CD4-positive, CD25-positive, alpha-beta regulatory T cell (primary cell): Measurements from ENCODE around the gene ATAD2B. TPM values are rescaled to one million over a fixed set of nuclear protein-coding genes. Genes with fewer than 3 reads are reported as not detected.

ENCODE experiments used
- ATAC-seq, 2 donors: fragments of 150-1000 bp; cut with Tn5 transposase; one replicate each; pipeline ENCODE4 v1.10.0; 2021; ENCODE audit warnings: low read depth in 2 of 2, moderate number of reproducible peaks in 2 of 2, moderate library complexity in 1 of 2
- DNase-seq, 3 donors: peaks; one replicate each; pipeline versions ENCODE4 v3.0.0 to v3.0.0-alpha.2; 2012 to 2022; ENCODE audit warnings: mixed read lengths in 1 of 3
- H3K27ac ChIP-seq: one replicate; pipeline ENCODE4 v1.7.0; 2013; ENCODE audit warnings: mild to moderate bottlenecking, low read length; ENCODE audit not compliant: insufficient read depth, poor library complexity, severe bottlenecking
- H3K27me3 ChIP-seq: one replicate; pipeline ENCODE4 v1.7.0; 2013; ENCODE audit warnings: low read length; ENCODE audit not compliant: control insufficient read depth, insufficient read depth
- H3K36me3 ChIP-seq: one replicate; pipeline ENCODE4 v1.7.0; 2013; ENCODE audit warnings: mild to moderate bottlenecking, low read length, moderate library complexity; ENCODE audit not compliant: control insufficient read depth, insufficient read depth
- H3K4me1 ChIP-seq: 2 replicates; pipeline ENCODE4 v1.7.0; 2013; ENCODE audit warnings: mild to moderate bottlenecking, low read length; ENCODE audit not compliant: insufficient read depth, control insufficient read depth, poor library complexity, severe bottlenecking
- H3K4me3 ChIP-seq: one replicate; pipeline ENCODE4 v1.7.0; 2013; ENCODE audit warnings: low read depth, mild to moderate bottlenecking, low read length, moderate library complexity
- H3K9me3 ChIP-seq, 2 experiments: 1 replicate in 1 of 2; 2 replicates in 1 of 2; pipeline ENCODE4 v1.7.0; 2013; ENCODE audit warnings: low read length in 2 of 2, mild to moderate bottlenecking in 1 of 2, moderate library complexity in 1 of 2; ENCODE audit not compliant: control insufficient read depth in 2 of 2
- H3K27ac Mint-ChIP-seq, 3 donors: one replicate each; pipeline ENCODE4 v1.8.0; 2020 to 2022; ENCODE audit warnings: mild to moderate bottlenecking in 3 of 3, mixed read lengths in 3 of 3, moderate library complexity in 2 of 3
- H3K27me3 Mint-ChIP-seq: one replicate; pipeline ENCODE4 v1.8.0; 2022; ENCODE audit warnings: mild to moderate bottlenecking, mixed read lengths
- H3K36me3 Mint-ChIP-seq: one replicate; pipeline ENCODE4 v1.8.0; 2020; ENCODE audit warnings: mixed read lengths
- H3K4me1 Mint-ChIP-seq, 4 donors: one replicate each; pipeline ENCODE4 v1.8.0; 2020 to 2022; ENCODE audit warnings: mixed read lengths in 4 of 4, mild to moderate bottlenecking in 1 of 4
- H3K4me3 Mint-ChIP-seq, 4 donors: one replicate each; pipeline ENCODE4 v1.8.0; 2020 to 2022; ENCODE audit warnings: mild to moderate bottlenecking in 4 of 4, mixed read lengths in 4 of 4, moderate library complexity in 3 of 4
- H3K9me3 Mint-ChIP-seq, 7 donors: one replicate each; pipeline ENCODE4 v1.8.0; 2020 to 2022; ENCODE audit warnings: mixed read lengths in 7 of 7, mild to moderate bottlenecking in 3 of 7, moderate library complexity in 2 of 7
- polyA plus RNA-seq, 4 donors: library from polyadenylated mRNA; unstranded; fragments of 300-500 nt; fragmentation: Illumina TruSeq; gene quantifications; one replicate each; pipeline ENCODE4 v1.2.3, GENCODE V29; 2021
- total RNA-seq: library from RNA; stranded (reverse); gene quantifications from one replicate; pipeline ENCODE4 v1.2.3, GENCODE V29; 2022

ATAD2B gene
- total and polyA plus RNA-seq, 5 donors from 2014 or later: 4.0 to 53.2 (median 8.2) TPM

- ATAC-seq (peak in 1 of 2 donors; percentile 28), DNase-seq (no peak)
- H3K27me3 ChIP-seq: no peaks in the 10 kb centered on the region
- H3K4me1 ChIP-seq: no peaks in the 10 kb centered on the region
- Mint-ChIP-seq H3K9me3 (peaks cover 0 to 2% (median 0%) of the 10 kb centered on the region in 7 donors), H3K4me3 (no peak overlapping the region), H3K4me1 (peaks cover 0 to 10% (median 4%) of the 10 kb centered on the region in 4 donors), H3K36me3 (peaks cover 35% of the 10 kb centered on the region), H3K27me3 (no peaks in the 10 kb centered on the region), H3K27ac (no peak overlapping the region)
- H3K36me3 ChIP-seq: peaks cover 13% of the 10 kb centered on the region
- H3K4me3 ChIP-seq: no peak overlapping the region
- no peak overlapping the region for H3K27ac ChIP-seq
- no peaks in the 10 kb centered on the region for H3K9me3 ChIP-seq
These were observed 90.9 kb downstream of the ATAD2B start for GRCh38 chr2:23835988-23836387.

GRCh38 chr2:23835423-23835822, 91.5 kb downstream of the ATAD2B start:
- H3K27ac Mint-ChIP-seq: peak overlapping the region in 1 of 3 donors; percentile 32
- Histone ChIP-seq H3K4me3 (no peak overlapping the region), H3K27me3 (no peaks in the 10 kb centered on the region), H3K36me3 (peaks cover 13% of the 10 kb centered on the region), H3K4me1 (no peaks in the 10 kb centered on the region), H3K9me3 (no peaks in the 10 kb centered on the region), H3K27ac (no peak overlapping the region)
- H3K36me3 Mint-ChIP-seq: peaks cover 30% of the 10 kb centered on the region
- H3K27me3 Mint-ChIP-seq: no peaks in the 10 kb centered on the region
- H3K4me3 Mint-ChIP-seq: no peak overlapping the region
- peaks cover 0 to 10% (median 4%) of the 10 kb centered on the region in 4 donors for H3K4me1 Mint-ChIP-seq
- no peak for ATAC-seq
- no peak for DNase-seq
- H3K9me3 Mint-ChIP-seq: no peaks in the 10 kb centered on the region

- no peak overlapping the region for H3K27ac Mint-ChIP-seq
- no peak overlapping the region for H3K4me3 Mint-ChIP-seq
- peaks cover 14% of the 10 kb centered on the region for H3K36me3 Mint-ChIP-seq
- Histone ChIP-seq H3K36me3 (peaks cover 22% of the 10 kb centered on the region), H3K27ac (no peak overlapping the region), H3K9me3 (no peaks in the 10 kb centered on the region), H3K27me3 (no peaks in the 10 kb centered on the region), H3K4me3 (no peak overlapping the region), H3K4me1 (no peaks in the 10 kb centered on the region)
- H3K9me3 Mint-ChIP-seq: no peaks in the 10 kb centered on the region
- no peak for DNase-seq
- ATAC-seq: no peak
- H3K4me1 Mint-ChIP-seq: peaks cover 0 to 8% (median 4%) of the 10 kb centered on the region in 4 donors
- no peaks in the 10 kb centered on the region for H3K27me3 Mint-ChIP-seq
These were observed 97.9 kb downstream of the ATAD2B start for GRCh38 chr2:23828986-23829385.

- no peak for ATAC-seq
- Mint-ChIP-seq H3K9me3 (no peaks in the 10 kb centered on the region), H3K4me3 (no peak overlapping the region), H3K27ac (peak overlapping the region in 2 of 3 donors; percentile 69 to 87), H3K4me1 (peaks cover 0 to 8% (median 4%) of the 10 kb centered on the region in 4 donors), H3K36me3 (peaks cover 14% of the 10 kb centered on the region), H3K27me3 (no peaks in the 10 kb centered on the region)
- no peak for DNase-seq
- no peaks in the 10 kb centered on the region for H3K4me1 ChIP-seq
- H3K36me3 ChIP-seq: peaks cover 23% of the 10 kb centered on the region
- no peaks in the 10 kb centered on the region for H3K9me3 ChIP-seq
- no peaks in the 10 kb centered on the region for H3K27me3 ChIP-seq
- H3K4me3 ChIP-seq: no peak overlapping the region
- H3K27ac ChIP-seq: peak overlapping the region; percentile 24
These were observed 98.5 kb downstream of the ATAD2B start for GRCh38 chr2:23828256-23828980.

DNA sequence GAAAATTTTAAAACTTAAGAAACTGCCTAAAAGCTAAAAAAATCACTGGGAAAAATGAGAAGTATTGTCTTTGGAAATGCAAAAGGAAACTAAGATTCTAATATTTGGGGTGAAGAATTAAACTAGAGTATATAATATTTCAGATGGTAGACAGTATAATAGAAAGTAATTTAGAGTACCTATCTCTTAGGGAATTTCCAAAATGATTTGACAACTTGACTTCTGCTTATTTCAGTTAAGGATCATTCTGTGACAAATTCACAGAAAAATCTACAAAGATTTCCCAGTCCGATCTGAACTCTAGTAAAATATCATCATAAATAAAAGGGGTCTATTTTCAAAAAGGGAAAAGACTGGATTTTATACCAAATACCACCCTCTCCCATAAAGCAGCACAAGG, 99.6 kb downstream of the ATAD2B start:
- ATAC-seq: no peak
- peaks cover 0 to 5% (median 4%) of the 10 kb centered on the region in 4 donors for H3K4me1 Mint-ChIP-seq
- no peaks in the 10 kb centered on the region for H3K9me3 Mint-ChIP-seq
- DNase-seq: no peak
- Histone ChIP-seq H3K27ac (no peak overlapping the region), H3K36me3 (peaks cover 28% of the 10 kb centered on the region), H3K4me1 (no peaks in the 10 kb centered on the region), H3K4me3 (no peak overlapping the region), H3K9me3 (no peaks in the 10 kb centered on the region), H3K27me3 (no peaks in the 10 kb centered on the region)
- H3K36me3 Mint-ChIP-seq: peaks cover 17% of the 10 kb centered on the region
- no peaks in the 10 kb centered on the region for H3K27me3 Mint-ChIP-seq
- H3K4me3 Mint-ChIP-seq: no peak overlapping the region
- peak overlapping the region in 2 of 3 donors; percentile 27 to 39 for H3K27ac Mint-ChIP-seq

DNA sequence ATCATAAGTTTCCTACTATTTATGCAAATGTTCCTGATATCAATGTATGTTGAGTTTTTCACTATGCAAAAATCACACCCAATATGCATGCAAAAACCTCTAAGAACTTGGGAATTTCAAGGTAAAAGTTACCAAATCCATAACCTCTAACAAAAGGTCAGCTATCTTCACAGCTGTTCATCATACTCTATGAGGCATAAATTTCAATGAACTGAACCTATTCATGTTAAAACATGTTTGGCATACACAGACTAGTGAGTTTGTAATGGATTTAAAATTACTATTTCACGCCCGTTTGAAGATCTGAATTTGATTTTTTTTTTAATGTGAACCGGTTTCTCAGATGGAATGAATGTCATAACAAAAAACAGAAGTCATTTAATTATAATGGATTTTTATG, 100.2 kb downstream of the ATAD2B start:
- no peak overlapping the region for H3K27ac ChIP-seq
- no peak for ATAC-seq
- H3K4me3 ChIP-seq: no peak overlapping the region
- no peaks in the 10 kb centered on the region for H3K9me3 ChIP-seq
- H3K27me3 ChIP-seq: no peaks in the 10 kb centered on the region
- Mint-ChIP-seq H3K9me3 (no peaks in the 10 kb centered on the region), H3K36me3 (peaks cover 17% of the 10 kb centered on the region), H3K4me3 (no peak overlapping the region), H3K27me3 (no peaks in the 10 kb centered on the region), H3K27ac (peak overlapping the region in 2 of 3 donors; percentile 27 to 39), H3K4me1 (peaks cover 0 to 5% (median 4%) of the 10 kb centered on the region in 4 donors)
- no peaks in the 10 kb centered on the region for H3K4me1 ChIP-seq
- DNase-seq: no peak
- peaks cover 33% of the 10 kb centered on the region for H3K36me3 ChIP-seq

DNA sequence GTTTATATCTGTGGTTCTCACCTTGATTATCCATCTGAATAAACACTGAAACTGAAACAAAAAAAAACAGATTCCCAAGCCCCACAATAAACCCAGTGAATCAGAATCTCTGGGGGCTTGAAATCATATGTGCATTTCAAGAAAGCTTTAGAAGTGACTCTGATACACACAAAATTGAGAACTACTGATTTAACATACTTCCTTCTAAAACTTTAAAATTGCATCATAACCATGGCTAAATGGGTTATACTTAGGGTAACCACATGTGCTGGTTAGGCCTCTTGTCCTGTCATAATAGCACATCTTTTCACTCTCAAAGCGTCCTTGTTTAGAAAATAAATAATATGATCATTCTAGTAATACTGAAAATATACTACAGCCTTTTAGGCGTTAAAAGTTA, 100.9 kb downstream of the ATAD2B start:
- Mint-ChIP-seq H3K4me3 (no peak overlapping the region), H3K9me3 (no peaks in the 10 kb centered on the region), H3K27me3 (no peaks in the 10 kb centered on the region), H3K36me3 (peaks cover 17% of the 10 kb centered on the region), H3K4me1 (peaks cover 0 to 5% (median 2%) of the 10 kb centered on the region in 4 donors), H3K27ac (no peak overlapping the region)
- H3K27ac ChIP-seq: no peak overlapping the region
- H3K36me3 ChIP-seq: peaks cover 34% of the 10 kb centered on the region
- H3K9me3 ChIP-seq: no peaks in the 10 kb centered on the region
- no peaks in the 10 kb centered on the region for H3K27me3 ChIP-seq
- no peak for ATAC-seq
- DNase-seq: no peak
- H3K4me1 ChIP-seq: no peaks in the 10 kb centered on the region
- H3K4me3 ChIP-seq: no peak overlapping the region

DNA sequence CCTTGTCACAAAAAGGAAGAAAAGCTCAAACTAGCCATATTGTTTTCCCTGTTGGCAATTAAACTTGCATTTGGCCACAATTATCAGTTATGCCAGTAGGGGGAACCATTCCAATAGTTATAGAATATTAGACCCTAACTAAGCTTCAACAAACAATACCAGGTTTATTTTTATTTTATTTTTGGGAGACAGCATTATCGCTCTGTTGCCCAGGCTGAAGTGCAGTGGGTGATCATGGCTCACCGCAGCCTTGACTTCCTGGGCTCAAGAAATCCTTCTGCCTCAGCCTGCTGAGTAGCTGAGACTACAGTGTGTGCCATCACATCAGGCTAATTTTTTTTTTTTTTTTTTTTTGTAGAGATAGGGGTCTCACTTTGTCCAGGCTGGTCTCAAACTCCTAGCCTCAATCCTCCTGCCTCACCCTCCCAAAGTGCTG, 102.1 kb downstream of the ATAD2B start:
- no peaks in the 10 kb centered on the region for H3K4me1 ChIP-seq
- H3K9me3 Mint-ChIP-seq: no peaks in the 10 kb centered on the region
- no peaks in the 10 kb centered on the region for H3K9me3 ChIP-seq
- H3K36me3 ChIP-seq: peaks cover 38% of the 10 kb centered on the region
- H3K27me3 Mint-ChIP-seq: no peaks in the 10 kb centered on the region
- no peak overlapping the region for H3K4me3 ChIP-seq
- DNase-seq: peak in 2 of 3 donors; percentile 60 to 67
- H3K27me3 ChIP-seq: no peaks in the 10 kb centered on the region
- ATAC-seq: peak; percentile 43 to 50
- no peak overlapping the region for H3K27ac Mint-ChIP-seq
- H3K27ac ChIP-seq: no peak overlapping the region
- H3K4me3 Mint-ChIP-seq: no peak overlapping the region
- peaks cover 0 to 5% (median 2%) of the 10 kb centered on the region in 4 donors for H3K4me1 Mint-ChIP-seq
- peaks cover 14% of the 10 kb centered on the region for H3K36me3 Mint-ChIP-seq
